ENCODE results near the gene CREB5.

CREB5 gene

DNA sequence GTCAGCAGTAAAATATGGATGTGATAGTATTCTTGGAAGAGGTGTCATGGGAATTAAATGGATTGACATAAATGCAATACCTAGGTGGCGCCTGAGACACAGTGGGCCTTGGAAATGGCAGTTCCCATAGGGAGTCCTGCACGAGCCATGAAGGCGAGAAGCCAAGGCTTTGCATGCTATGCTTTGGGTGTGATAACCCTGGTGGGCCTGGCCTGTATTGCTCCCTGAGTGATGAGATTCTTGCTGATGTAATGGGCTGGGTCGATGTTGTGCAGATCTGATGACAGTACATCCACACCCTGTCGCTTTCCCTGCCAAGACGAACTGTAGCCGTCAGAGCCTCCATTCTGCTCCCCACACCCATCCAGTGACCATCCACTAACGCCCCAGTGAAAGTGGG, 46.4 kb downstream of the CREB5 start:
- 40 to 95% methylated on average over 3 to 4 of the region's 8 CpGs for WGBS, 2 experiments (ENCODE audit: insufficient coverage in 2 of 2)
- Histone ChIP-seq H3K4me1 (ENCODE audit: control insufficient read depth, insufficient read depth, low read length, poor library complexity, severe bottlenecking) (no peaks in the 10 kb centered on the region), H3K36me3 (ENCODE audit: control insufficient read depth, insufficient read depth, low read length) (no peaks in the 10 kb centered on the region), H3K4me3 (ENCODE audit: extremely low read depth, insufficient read depth, low read length, poor library complexity, severe bottlenecking) (no peak overlapping the region), H3K9me3 (ENCODE audit: control insufficient read depth, low read length) (no peaks in the 10 kb centered on the region), H3K27ac (ENCODE audit: low read depth, low read length, severe bottlenecking) (no peak overlapping the region)

GRCh38 chr7:28459306-28459705, 47.0 kb downstream of the CREB5 start:
- Histone ChIP-seq H3K4me3 (ENCODE audit: extremely low read depth, insufficient read depth, low read length, poor library complexity, severe bottlenecking) (no peak overlapping the region), H3K36me3 (ENCODE audit: control insufficient read depth, insufficient read depth, low read length) (no peaks in the 10 kb centered on the region), H3K4me1 (ENCODE audit: control insufficient read depth, insufficient read depth, low read length, poor library complexity, severe bottlenecking) (no peaks in the 10 kb centered on the region), H3K27ac (ENCODE audit: low read depth, low read length, severe bottlenecking) (no peak overlapping the region), H3K9me3 (ENCODE audit: control insufficient read depth, low read length) (no peaks in the 10 kb centered on the region)
- 100% methylated on average over 2 of the region's 4 CpGs; no CpG with 5 or more reads in 1 of the 2 experiments for WGBS, 2 experiments (ENCODE audit: insufficient coverage in 2 of 2)

DNA sequence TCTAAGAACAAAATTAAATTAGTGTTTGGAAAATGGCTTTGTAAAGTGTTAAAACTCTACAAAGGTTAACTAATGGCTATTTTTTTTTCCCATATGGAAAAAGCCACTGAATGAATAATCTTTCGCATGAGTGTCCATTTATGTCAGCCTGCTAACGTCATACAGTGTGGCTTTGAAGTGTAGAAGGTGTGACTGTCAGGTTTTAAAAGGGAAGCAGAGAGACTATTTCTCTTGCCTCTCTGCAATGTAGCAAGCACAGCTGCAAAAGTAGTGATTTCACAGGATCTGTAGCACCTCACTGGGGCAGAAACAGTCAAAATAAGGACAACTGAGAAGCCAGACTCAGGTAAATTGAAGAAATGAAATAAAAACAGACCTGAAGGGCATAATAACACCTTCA, 53.4 kb downstream of the CREB5 start:
- Histone ChIP-seq H3K9me3 (ENCODE audit: control insufficient read depth, low read length) (no peaks in the 10 kb centered on the region), H3K36me3 (ENCODE audit: control insufficient read depth, insufficient read depth, low read length) (no peaks in the 10 kb centered on the region), H3K4me1 (ENCODE audit: control insufficient read depth, insufficient read depth, low read length, poor library complexity, severe bottlenecking) (no peaks in the 10 kb centered on the region), H3K27ac (ENCODE audit: low read depth, low read length, severe bottlenecking) (no peak overlapping the region), H3K4me3 (ENCODE audit: extremely low read depth, insufficient read depth, low read length, poor library complexity, severe bottlenecking) (no peak overlapping the region)
- 80 to 88% methylated on average over 1 to 2 of the region's 2 CpGs for WGBS, 2 experiments (ENCODE audit: insufficient coverage in 2 of 2)

GRCh38 chr7:28466341-28466740, 54.0 kb downstream of the CREB5 start:
- Histone ChIP-seq H3K27ac (ENCODE audit: low read depth, low read length, severe bottlenecking) (no peak overlapping the region), H3K4me3 (ENCODE audit: extremely low read depth, insufficient read depth, low read length, poor library complexity, severe bottlenecking) (no peak overlapping the region), H3K9me3 (ENCODE audit: control insufficient read depth, low read length) (no peaks in the 10 kb centered on the region), H3K4me1 (ENCODE audit: control insufficient read depth, insufficient read depth, low read length, poor library complexity, severe bottlenecking) (no peaks in the 10 kb centered on the region), H3K36me3 (ENCODE audit: control insufficient read depth, insufficient read depth, low read length) (no peaks in the 10 kb centered on the region)
- 95 to 96% methylated on average over 5 to 6 of the region's 8 CpGs for WGBS, 2 experiments (ENCODE audit: insufficient coverage in 2 of 2)

- Histone ChIP-seq H3K9me3 (ENCODE audit: control insufficient read depth, low read length) (no peaks in the 10 kb centered on the region), H3K36me3 (ENCODE audit: control insufficient read depth, insufficient read depth, low read length) (no peaks in the 10 kb centered on the region), H3K4me1 (ENCODE audit: control insufficient read depth, insufficient read depth, low read length, poor library complexity, severe bottlenecking) (no peaks in the 10 kb centered on the region), H3K4me3 (ENCODE audit: extremely low read depth, insufficient read depth, low read length, poor library complexity, severe bottlenecking) (no peak overlapping the region), H3K27ac (ENCODE audit: low read depth, low read length, severe bottlenecking) (no peak overlapping the region)
- no CpG with 5 or more reads among the region's 1 CpG for whole genome bisulfite sequencing, 2 experiments (ENCODE audit: insufficient coverage in 2 of 2)
Measured at GRCh38 chr7:28466885-28467284, 54.6 kb downstream of the CREB5 start.

DNA sequence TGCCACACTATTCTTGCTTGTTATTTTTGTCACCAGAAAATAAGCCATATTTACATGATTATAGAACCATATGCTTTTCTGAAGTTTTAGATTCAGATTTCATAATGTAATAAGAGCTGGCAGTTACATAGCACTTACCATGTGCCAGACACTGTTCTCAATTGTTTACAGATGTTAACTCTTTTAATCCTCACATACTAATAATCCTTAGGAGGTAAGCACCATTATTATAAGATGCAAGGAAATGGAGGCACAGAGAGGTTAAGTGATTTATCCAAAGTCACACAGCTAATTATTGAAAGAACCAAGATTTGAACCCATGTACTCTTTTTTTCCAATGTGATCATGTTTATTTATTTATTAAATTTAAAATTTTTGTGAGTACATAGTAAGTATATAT, 57.2 kb downstream of the CREB5 start:
- Histone ChIP-seq H3K9me3 (ENCODE audit: control insufficient read depth, low read length) (no peaks in the 10 kb centered on the region), H3K36me3 (ENCODE audit: control insufficient read depth, insufficient read depth, low read length) (no peaks in the 10 kb centered on the region), H3K4me3 (ENCODE audit: extremely low read depth, insufficient read depth, low read length, poor library complexity, severe bottlenecking) (no peak overlapping the region), H3K4me1 (ENCODE audit: control insufficient read depth, insufficient read depth, low read length, poor library complexity, severe bottlenecking) (no peaks in the 10 kb centered on the region), H3K27ac (ENCODE audit: low read depth, low read length, severe bottlenecking) (no peak overlapping the region)

GRCh38 chr7:28470344-28470743, 58.0 kb downstream of the CREB5 start:
- Histone ChIP-seq H3K9me3 (ENCODE audit: control insufficient read depth, low read length) (no peaks in the 10 kb centered on the region), H3K4me3 (ENCODE audit: extremely low read depth, insufficient read depth, low read length, poor library complexity, severe bottlenecking) (no peak overlapping the region), H3K36me3 (ENCODE audit: control insufficient read depth, insufficient read depth, low read length) (no peaks in the 10 kb centered on the region), H3K27ac (ENCODE audit: low read depth, low read length, severe bottlenecking) (no peak overlapping the region), H3K4me1 (ENCODE audit: control insufficient read depth, insufficient read depth, low read length, poor library complexity, severe bottlenecking) (no peaks in the 10 kb centered on the region)
- no CpG with 5 or more reads among the region's 1 CpG for WGBS, 2 experiments (ENCODE audit: insufficient coverage in 2 of 2)

DNA sequence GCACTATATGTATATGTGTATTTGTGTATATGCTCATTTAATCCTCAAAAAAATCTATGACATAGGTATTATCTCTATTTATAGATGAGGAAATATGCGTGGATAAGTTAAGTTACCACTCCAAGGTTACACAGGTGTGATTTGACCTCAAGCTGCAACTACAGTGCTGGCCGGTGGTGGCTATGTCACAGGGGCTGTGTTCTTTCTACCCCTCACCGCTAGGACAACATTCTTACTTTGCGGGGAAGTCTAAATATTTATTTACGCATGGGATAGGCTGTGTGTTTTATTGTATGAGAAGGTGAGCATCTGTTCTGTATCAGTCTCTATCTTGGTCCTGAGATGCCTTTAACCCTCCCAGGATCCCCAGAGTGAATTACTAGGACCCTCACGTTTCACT, 60.0 kb downstream of the CREB5 start:
- WGBS, 2 experiments (ENCODE audit: insufficient coverage in 2 of 2), result 83 to 93% methylated on average over 1 to 3 of the region's 6 CpGs
- Histone ChIP-seq H3K9me3 (ENCODE audit: control insufficient read depth, low read length) (no peaks in the 10 kb centered on the region), H3K27ac (ENCODE audit: low read depth, low read length, severe bottlenecking) (no peak overlapping the region), H3K4me1 (ENCODE audit: control insufficient read depth, insufficient read depth, low read length, poor library complexity, severe bottlenecking) (no peaks in the 10 kb centered on the region), H3K4me3 (ENCODE audit: extremely low read depth, insufficient read depth, low read length, poor library complexity, severe bottlenecking) (no peak overlapping the region), H3K36me3 (ENCODE audit: control insufficient read depth, insufficient read depth, low read length) (no peaks in the 10 kb centered on the region)

DNA sequence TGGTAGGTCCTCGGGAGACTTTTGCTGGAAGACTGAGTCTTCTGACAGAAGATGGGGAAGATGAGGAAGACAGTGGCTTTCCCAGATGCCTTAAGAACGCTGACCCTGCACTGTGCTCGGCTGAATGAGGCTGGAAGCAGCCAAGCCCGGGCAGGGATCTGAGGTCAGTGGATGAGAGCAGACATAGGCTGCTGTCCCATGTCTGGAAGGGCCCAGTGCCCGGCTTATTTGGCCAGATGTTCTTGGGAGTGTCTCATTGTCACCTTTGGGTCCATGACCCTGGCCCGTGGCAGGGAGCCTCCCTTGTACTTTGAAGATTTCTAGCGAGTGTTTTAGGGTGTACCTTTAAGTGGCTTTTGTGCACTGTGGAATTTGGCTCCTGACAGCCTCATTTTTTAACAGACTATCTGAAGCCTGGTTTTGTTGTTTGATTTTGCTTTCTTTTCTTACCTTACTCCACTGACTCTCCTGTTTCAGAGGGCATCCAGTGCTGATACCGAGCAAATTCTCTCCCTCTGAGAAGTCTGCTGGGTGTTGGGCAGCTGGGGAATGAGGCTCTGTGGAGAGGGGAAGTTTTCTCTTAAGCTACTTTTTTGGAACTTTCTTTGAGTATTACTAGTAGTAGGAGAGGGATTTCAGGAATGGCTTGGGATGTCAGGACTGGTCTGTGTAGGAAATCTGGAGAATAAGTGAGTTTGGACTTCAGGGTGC, 61.4 kb downstream of the CREB5 start:
- WGBS, 2 experiments (ENCODE audit: insufficient coverage in 2 of 2), result 76 to 91% methylated on average over 5 to 6 of the region's 8 CpGs
- H3K4me1 ChIP-seq (ENCODE audit: control insufficient read depth, insufficient read depth, low read length, poor library complexity, severe bottlenecking), result no peaks in the 10 kb centered on the region
- H3K9me3 ChIP-seq (ENCODE audit: control insufficient read depth, low read length), result no peaks in the 10 kb centered on the region
- no peaks in the 10 kb centered on the region for H3K36me3 ChIP-seq (ENCODE audit: control insufficient read depth, insufficient read depth, low read length)
- no peak overlapping the region for H3K27ac ChIP-seq (ENCODE audit: low read depth, low read length, severe bottlenecking)
- no peak overlapping the region for H3K4me3 ChIP-seq (ENCODE audit: extremely low read depth, insufficient read depth, low read length, poor library complexity, severe bottlenecking)

- 95 to 100% methylated on average over 1 to 4 of the region's 8 CpGs for WGBS, 2 experiments (ENCODE audit: insufficient coverage in 2 of 2)
- Histone ChIP-seq H3K4me1 (ENCODE audit: control insufficient read depth, insufficient read depth, low read length, poor library complexity, severe bottlenecking) (no peaks in the 10 kb centered on the region), H3K36me3 (ENCODE audit: control insufficient read depth, insufficient read depth, low read length) (no peaks in the 10 kb centered on the region), H3K27ac (ENCODE audit: low read depth, low read length, severe bottlenecking) (no peak overlapping the region), H3K9me3 (ENCODE audit: control insufficient read depth, low read length) (no peaks in the 10 kb centered on the region), H3K4me3 (ENCODE audit: extremely low read depth, insufficient read depth, low read length, poor library complexity, severe bottlenecking) (no peak overlapping the region)
Measured at GRCh38 chr7:28474282-28474638, 61.9 kb downstream of the CREB5 start.

DNA sequence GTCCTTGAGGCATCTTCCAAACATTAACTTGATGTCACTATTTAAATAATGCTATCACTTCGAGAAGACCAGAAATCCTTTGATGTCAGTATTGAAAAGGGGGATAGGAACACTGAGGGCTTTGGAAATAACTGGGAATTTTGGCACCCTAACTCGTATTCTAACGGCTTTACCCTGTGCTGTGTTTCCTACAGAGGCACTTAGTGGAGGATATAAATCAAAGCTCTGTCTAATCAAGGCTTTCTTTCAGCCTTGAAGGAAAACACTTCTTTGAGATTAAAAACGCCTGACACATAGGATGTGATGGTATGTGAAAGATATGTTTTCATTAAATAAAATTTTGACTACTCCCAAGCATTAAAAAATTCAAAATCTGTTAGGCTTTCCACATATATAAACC, 62.3 kb downstream of the CREB5 start:
- Histone ChIP-seq H3K4me3 (ENCODE audit: extremely low read depth, insufficient read depth, low read length, poor library complexity, severe bottlenecking) (no peak overlapping the region), H3K9me3 (ENCODE audit: control insufficient read depth, low read length) (no peaks in the 10 kb centered on the region), H3K27ac (ENCODE audit: low read depth, low read length, severe bottlenecking) (no peak overlapping the region), H3K36me3 (ENCODE audit: control insufficient read depth, insufficient read depth, low read length) (no peaks in the 10 kb centered on the region), H3K4me1 (ENCODE audit: control insufficient read depth, insufficient read depth, low read length, poor library complexity, severe bottlenecking) (no peaks in the 10 kb centered on the region)
- 86 to 100% methylated on average over 2 to 3 of the region's 4 CpGs for WGBS, 2 experiments (ENCODE audit: insufficient coverage in 2 of 2)
